ENCODE data around the gene PRKCE. TPM values are rescaled to one million over a fixed set of nuclear protein-coding genes. Genes with fewer than 3 reads are reported as not detected.

The PRKCE gene
- total RNA-seq, 2 donors from 2014 or later = 7.2 to 25.4 TPM

DNA sequence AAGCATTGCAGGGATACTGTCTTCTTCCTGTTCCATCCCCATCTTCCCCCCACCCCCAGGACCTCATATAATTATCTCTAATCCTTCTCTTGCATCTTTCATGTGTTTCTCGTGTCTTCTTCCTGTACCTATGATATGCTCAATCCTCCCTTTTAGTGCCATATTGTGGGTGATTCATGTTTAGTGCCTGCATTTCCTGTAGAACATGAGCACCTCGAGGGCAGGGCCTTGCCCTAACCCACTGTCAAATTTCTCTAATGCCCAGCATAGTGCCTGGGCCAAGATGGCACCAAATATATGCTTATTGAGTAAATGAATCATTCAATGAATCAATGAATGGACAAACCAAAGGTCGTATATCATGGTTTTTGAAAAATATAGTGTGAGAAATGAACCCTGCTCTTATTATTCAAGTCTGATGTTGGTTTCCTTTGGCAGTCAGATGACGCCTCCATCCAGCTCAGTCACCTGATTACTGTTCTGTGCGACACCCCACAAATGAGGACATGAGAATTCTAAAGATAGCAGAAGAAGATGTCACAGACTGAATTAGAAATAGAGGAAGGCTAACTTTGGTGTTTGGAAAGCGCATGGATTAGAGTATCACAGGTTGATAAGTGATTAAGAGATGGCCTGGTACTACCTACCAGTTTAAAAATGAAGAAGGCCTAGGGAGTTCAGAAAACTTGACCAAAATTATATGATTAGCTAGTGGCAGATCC lies 278.4 kb downstream of the PRKCE start:
- H3K4me1 ChIP-seq (replicated peaks) = no peaks in the 10 kb centered on the region
- 90% methylated on average over 6 of the region's 6 CpGs for WGBS
- no peaks in the 10 kb centered on the region for H3K27me3 ChIP-seq (replicated peaks; ENCODE audit: insufficient read depth)
- H3K4me3 ChIP-seq = no peak overlapping the region
- no peak overlapping the region for H3K27ac ChIP-seq
- TF ChIP-seq, protein P1, sequence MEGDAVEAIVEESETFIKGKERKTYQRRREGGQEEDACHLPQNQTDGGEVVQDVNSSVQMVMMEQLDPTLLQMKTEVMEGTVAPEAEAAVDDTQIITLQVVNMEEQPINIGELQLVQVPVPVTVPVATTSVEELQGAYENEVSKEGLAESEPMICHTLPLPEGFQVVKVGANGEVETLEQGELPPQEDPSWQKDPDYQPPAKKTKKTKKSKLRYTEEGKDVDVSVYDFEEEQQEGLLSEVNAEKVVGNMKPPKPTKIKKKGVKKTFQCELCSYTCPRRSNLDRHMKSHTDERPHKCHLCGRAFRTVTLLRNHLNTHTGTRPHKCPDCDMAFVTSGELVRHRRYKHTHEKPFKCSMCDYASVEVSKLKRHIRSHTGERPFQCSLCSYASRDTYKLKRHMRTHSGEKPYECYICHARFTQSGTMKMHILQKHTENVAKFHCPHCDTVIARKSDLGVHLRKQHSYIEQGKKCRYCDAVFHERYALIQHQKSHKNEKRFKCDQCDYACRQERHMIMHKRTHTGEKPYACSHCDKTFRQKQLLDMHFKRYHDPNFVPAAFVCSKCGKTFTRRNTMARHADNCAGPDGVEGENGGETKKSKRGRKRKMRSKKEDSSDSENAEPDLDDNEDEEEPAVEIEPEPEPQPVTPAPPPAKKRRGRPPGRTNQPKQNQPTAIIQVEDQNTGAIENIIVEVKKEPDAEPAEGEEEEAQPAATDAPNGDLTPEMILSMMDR (IDR thresholded peaks at IDR 0.05) = no peak
- no peaks in the 10 kb centered on the region for H3K36me3 ChIP-seq
- intact Hi-C loops (cut with DNase I) = no loop called here
- H3K9me3 ChIP-seq = no peaks in the 10 kb centered on the region
- DNase-seq (ENCODE audit: low spot score) = no peak

DNA sequence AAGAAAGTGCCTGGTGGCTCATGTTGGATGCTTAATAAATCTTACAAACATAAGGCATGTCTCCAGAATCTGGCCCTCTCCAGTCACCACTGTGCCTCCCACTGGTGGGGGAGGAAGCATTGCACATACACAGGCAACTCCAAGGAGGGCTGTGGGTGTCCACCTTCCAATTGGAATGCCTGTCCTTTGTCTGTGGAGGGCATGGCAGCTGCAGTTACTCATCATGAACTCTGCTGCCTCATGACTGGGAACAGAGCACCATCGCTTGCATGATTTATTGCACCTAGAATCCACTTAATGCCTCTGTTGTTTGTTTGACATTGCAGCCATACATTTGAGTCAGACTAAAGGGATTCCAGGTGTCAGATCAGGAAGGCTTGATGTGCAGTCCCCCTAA lies 278.9 kb downstream of the PRKCE start:
- no peaks in the 10 kb centered on the region for H3K4me1 ChIP-seq (replicated peaks)
- no peak overlapping the region for H3K27ac ChIP-seq
- intact Hi-C loops (cut with DNase I) = no loop called here

DNA sequence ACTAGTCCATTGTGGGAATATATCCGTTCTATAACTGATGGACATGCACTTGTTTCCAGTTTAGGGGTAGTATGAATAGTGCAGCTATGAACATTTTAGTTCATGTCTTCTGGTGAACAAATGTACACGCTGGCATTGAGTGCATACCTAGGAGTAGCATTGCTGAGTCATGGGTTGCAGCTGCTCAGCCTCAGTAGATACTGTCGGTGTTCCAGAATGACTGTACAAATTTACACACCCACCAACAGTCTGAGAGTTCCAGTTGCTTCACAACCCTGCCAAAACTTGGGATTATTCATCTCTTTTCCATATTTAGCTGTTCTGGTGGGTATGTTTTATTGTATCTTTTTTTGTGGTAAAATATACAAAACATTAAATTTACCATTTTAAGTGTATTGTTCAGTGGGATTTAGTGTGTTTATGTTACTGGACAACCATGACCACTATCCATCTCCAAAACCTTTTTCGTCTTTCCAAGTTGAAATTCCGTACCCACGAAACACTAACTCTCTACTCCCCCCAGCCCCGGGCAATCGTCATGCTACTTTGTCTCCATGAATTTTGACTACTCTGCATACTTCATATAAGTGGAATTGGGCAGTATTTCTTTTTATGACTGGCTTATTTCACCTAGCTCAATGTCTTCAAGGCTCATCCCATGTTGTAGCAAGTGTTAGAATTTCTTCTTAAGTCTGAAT lies 281.0 kb downstream of the PRKCE start:
- H3K36me3 ChIP-seq = no peaks in the 10 kb centered on the region
- H3K4me1 ChIP-seq (replicated peaks) = no peaks in the 10 kb centered on the region
- H3K4me3 ChIP-seq = no peak overlapping the region
- WGBS = 93% methylated on average over 8 of the region's 8 CpGs
- TF ChIP-seq POLR2A (IDR thresholded peaks at IDR 0.05) = no peak
- TF ChIP-seq POLR2AphosphoS5 (IDR thresholded peaks at IDR 0.05) = no peak
- TF ChIP-seq, protein P1 (IDR thresholded peaks at IDR 0.05) = no peak
- H3K9me3 ChIP-seq = no peaks in the 10 kb centered on the region
- intact Hi-C loops (cut with DNase I) = no loop called here
- H3K27ac ChIP-seq = no peak overlapping the region
- DNase-seq (ENCODE audit: low spot score) = no peak
- no peaks in the 10 kb centered on the region for H3K27me3 ChIP-seq (replicated peaks; ENCODE audit: insufficient read depth)

More for the DNA sequence above, 278.9 kb downstream of the PRKCE start:
- Histone ChIP-seq H3K27me3 (replicated peaks; ENCODE audit: insufficient read depth) (no peaks in the 10 kb centered on the region), H3K4me3 (no peak overlapping the region), H3K9me3 (no peaks in the 10 kb centered on the region), H3K36me3 (no peaks in the 10 kb centered on the region)
- 56% methylated on average over 1 of the region's 1 CpG for WGBS
- DNase-seq (ENCODE audit: low spot score) = no peak
- TF ChIP-seq POLR2A (IDR thresholded peaks at IDR 0.05) = no peak
- no peak for TF ChIP-seq POLR2AphosphoS5 (IDR thresholded peaks at IDR 0.05)
- TF ChIP-seq, protein P1 (IDR thresholded peaks at IDR 0.05) = no peak

DNA sequence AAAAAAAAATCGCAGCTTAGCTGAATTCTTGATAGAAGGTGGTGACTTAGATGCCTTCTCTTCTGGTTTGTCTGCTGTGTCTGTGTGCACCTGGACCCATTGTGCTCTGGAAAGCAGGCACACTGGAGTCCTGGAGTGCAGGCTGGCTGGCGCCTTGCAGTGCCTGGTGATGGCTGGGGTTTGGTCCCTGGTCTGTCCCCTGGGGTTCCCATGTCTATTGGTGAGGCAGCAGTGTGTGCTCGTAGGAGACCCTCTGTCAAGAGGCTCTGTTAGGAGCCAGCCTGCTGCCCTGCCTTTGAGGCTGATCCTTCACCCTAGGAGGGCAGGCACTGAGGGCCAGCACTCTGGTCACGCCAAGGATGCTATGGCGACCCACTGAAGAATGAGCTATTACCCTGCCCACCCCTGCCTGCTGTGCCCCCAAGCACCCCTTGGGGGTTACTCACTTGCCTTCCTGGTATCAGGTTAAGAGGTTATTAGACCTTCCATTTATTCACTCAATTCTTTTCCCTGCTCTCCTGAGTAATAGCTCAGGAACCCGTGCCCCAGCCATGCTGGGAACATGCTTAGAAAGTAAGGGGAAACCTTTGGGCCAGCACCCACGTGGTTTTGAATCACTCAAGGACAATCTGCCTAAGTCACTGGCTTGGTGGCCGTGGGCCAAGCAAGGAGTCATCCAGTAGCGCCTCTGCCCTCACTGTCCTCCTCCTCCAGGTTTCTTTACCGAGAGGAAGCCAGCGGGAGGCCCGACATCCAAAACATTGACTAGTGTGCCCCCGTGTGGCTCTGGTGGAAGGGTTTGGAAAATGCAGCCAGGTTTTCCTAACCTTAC lies 284.5 kb downstream of the PRKCE start:
- no peaks in the 10 kb centered on the region for H3K36me3 ChIP-seq
- H3K9me3 ChIP-seq = no peaks in the 10 kb centered on the region
- H3K4me3 ChIP-seq = no peak overlapping the region
- intact Hi-C loops (cut with DNase I) = loop anchor here (1.0 to 5.0 kb wide), 3 partner anchors 49 to 293 kb away; no protein-coding TSS in a partner anchor
- TF ChIP-seq POLR2AphosphoS5 (IDR thresholded peaks at IDR 0.05) (peak; percentile 91), POLR2A (IDR thresholded peaks at IDR 0.05) (no peak)
- TF ChIP-seq, protein P1 (IDR thresholded peaks at IDR 0.05) = peak; percentile 35 to 92 (median 81)
- H3K4me1 ChIP-seq (replicated peaks) = peaks cover 3% of the 10 kb centered on the region
- DNase-seq (ENCODE audit: low spot score) = peak; percentile 91
- no peaks in the 10 kb centered on the region for H3K27me3 ChIP-seq (replicated peaks; ENCODE audit: insufficient read depth)
- H3K27ac ChIP-seq = peak overlapping the region in 1 of 2 donors; percentile 20
- 38% methylated on average over 13 of the region's 13 CpGs for WGBS
